GM23248 (cell line): ENCODE measurements around the gene UBTF.

Experiments used
- EZH2 ChIP-seq: fragments of 200-600 bp; sonication (generic); IDR thresholded peaks from 2 replicates; pipeline ENCODE4 v1.6.1; 2018; ENCODE audit warnings: antibody characterized with exemption, mild to moderate bottlenecking; ENCODE audit not compliant: insufficient read depth, poor library complexity, severe bottlenecking
- EZH2phosphoT487 ChIP-seq: fragments of 200-600 bp; sonication (generic); IDR thresholded peaks from 2 replicates; pipeline ENCODE4 v1.6.1; 2018; ENCODE audit warnings: antibody characterized with exemption, moderate library complexity, mild to moderate bottlenecking, low read depth; ENCODE audit not compliant: insufficient read depth

DNA sequence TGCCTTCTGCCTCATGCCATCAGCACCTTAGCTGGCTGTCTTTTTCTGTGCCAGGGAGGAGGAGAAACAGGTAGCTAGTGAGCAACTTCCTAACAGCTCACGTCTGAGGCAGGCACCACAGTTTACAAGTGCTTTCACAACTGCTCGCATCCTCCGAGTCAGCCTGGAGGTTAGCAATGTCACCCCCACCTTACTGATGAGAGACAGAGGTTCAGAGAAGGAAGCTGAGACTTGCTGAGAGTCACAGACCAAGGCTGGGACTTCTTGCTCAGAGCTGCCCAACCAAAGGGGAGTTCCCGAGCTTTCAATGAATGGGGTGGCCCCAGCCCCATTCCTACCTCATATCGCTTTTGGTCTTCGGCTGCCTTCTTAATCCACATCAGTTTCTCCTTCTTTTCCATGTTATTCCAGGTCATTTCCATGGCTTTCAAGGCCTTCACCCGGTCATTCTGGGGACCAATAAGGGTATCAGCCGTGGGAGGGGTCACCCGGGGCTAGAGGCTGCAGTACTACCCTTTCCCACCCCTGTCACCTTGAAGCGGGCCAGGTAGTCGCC is 9.6 kb downstream of the UBTF start:
- no peak for TF ChIP-seq EZH2phosphoT487
- TF ChIP-seq EZH2: no peak
